Spleen (tissue), 7 donors: ENCODE results near the gene EXTL2.

Source experiments
- CTCF ChIP-seq, 11 experiments: fragments of 200-600 bp in 7 of 11; fragments of 450-650 bp in 4 of 11; sonication (generic) in 4 of 11; IDR thresholded peaks in 8 of 11; conservative IDR thresholded peaks in 3 of 11; 1 replicate in 7 of 11; 2 replicates in 4 of 11; pipeline versions ENCODE4 v1.4.0 to v1.8.0; 2016 to 2021; ENCODE audit warnings: antibody characterized with exemption in 11 of 11, inconsistent platforms in 4 of 11, mild to moderate bottlenecking in 1 of 11
- POLR2A ChIP-seq, 3 donors: fragments of 450-650 bp; IDR thresholded peaks; one replicate each; pipeline ENCODE4 v1.5.1; 2017; ENCODE audit warnings: antibody characterized with exemption in 3 of 3, mild to moderate bottlenecking in 1 of 3
- POLR2AphosphoS5 ChIP-seq, 3 donors: sonication (generic); formaldehyde crosslinking; IDR thresholded peaks; one replicate each; pipeline ENCODE4 v1.5.1; 2017; ENCODE audit warnings: antibody characterized with exemption in 3 of 3
- donor health status: DM: no; HTN: no; CAD: no; lungs with moderate emphysema.
- donor health status: DM: no; HTN: no; CAD: no.
- donor health status: DM: no; HTN: no; CAD: no.

GRCh38 chr1:100882698-100883097 is 11.9 kb downstream of the EXTL2 start:
- TF ChIP-seq CTCF (IDR thresholded peaks at IDR 0.05 in 8 of 11, conservative IDR thresholded peaks at IDR 0.05 in 3 of 11) (no peak), POLR2A (IDR thresholded peaks at IDR 0.05) (no peak), POLR2AphosphoS5 (IDR thresholded peaks at IDR 0.05) (no peak)
